Right cardiac atrium (tissue), 5 donors: ENCODE measurements around the gene DSEL. TPM values are rescaled to one million over a fixed set of nuclear protein-coding genes. Genes with fewer than 3 reads are reported as not detected.

Source experiments
- ATAC-seq, 2 donors: fragments of 200-7000 bp; cut with Tn5 transposase; one replicate each; pipeline versions ENCODE4 v1.8.0 to v1.9.1; 2020; ENCODE audit warnings: moderate library complexity in 2 of 2, mild to moderate bottlenecking in 1 of 2
- DNase-seq, 3 donors: peaks; one replicate each; pipeline ENCODE4 v3.0.0-alpha.2; 2020
- H3K27ac ChIP-seq: one replicate; pipeline ENCODE4 v1.5.1; 2013; ENCODE audit warnings: mild to moderate bottlenecking, low read length, control low read depth, moderate library complexity
- H3K27me3 ChIP-seq: one replicate; pipeline ENCODE4 v1.6.1; 2013; ENCODE audit not compliant: control insufficient read depth, insufficient read depth
- H3K4me1 ChIP-seq: one replicate; pipeline ENCODE4 v1.6.1; 2013; ENCODE audit warnings: low read length; ENCODE audit not compliant: control insufficient read depth, insufficient read depth
- H3K4me3 ChIP-seq: one replicate; pipeline ENCODE4 v1.5.1; 2013; ENCODE audit warnings: low read length, control low read depth
- H3K9me3 ChIP-seq: one replicate; pipeline ENCODE4 v1.6.1; 2013; ENCODE audit warnings: low read length; ENCODE audit not compliant: control insufficient read depth
- WGBS: extraction: QIAGEN DNeasy Blood & Tissue Kit; methylation state at CpG from one replicate; pipeline ENCODE4 v1.1.7; 2013; 5-methylcytosine and 5-hydroxymethylcytosine counted together
- intact Hi-C, 4 donors: fragments of 100-400 bp; cut with DNase I; formaldehyde crosslinking; loops; one replicate each; pipeline versions ENCODE4 v1.11.0 to v1.14.0; 2022 to 2023
- polyA plus RNA-seq: library from polyadenylated mRNA; stranded (reverse); fragments of 200-250 nt; gene quantifications from one replicate; pipeline ENCODE4 v1.2.3, GENCODE V29; 2013
- total RNA-seq, 4 donors: library from RNA; stranded (reverse); fragmentation: NEBNext Ultra II Directional; extraction: Animal tissue kit (Norgen Biotek cat#: 25700); gene quantifications; one replicate each; pipeline ENCODE4 v1.2.1, GENCODE V29; 2021
- donor health status: healthy with polysubstance abuse.
- donor health status: DM: no; HTN: yes; CAD: no.
- donor health status: DM: no; HTN: no; CAD: no.
- donor health status: DM: no; HTN: yes; CAD: no; lungs with severe emphysema.
- donor health status: DM: yes; HTN: yes; CAD: no.

Gene DSEL
- total and polyA plus RNA-seq, 5 donors: 1.5 to 7.3 (median 4.4) TPM

GRCh38 chr18:67500522-67501205 lies 15.9 kb downstream of the DSEL start:
- no peak for ATAC-seq

DNA sequence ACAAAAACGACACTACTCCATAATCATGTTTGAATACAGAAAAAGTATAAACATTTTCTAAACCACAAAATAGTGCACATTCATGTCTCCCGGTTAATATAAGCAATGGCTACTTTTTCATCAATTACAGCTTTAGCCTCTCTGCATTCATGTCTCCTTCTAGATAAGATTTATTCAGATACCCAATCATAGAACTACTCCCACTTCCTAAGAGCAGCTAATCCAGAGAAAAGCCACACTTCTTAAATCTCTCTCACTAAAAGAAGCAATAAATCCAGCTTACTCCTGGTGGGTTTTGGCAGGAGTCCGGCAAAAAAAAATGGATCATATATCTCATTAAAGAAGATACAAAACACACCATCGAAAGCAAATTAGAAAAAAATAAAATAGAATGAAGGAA lies 20.1 kb downstream of the DSEL start:
- Histone ChIP-seq H3K27ac (no peak overlapping the region), H3K4me1 (no peaks in the 10 kb centered on the region), H3K27me3 (no peaks in the 10 kb centered on the region), H3K9me3 (no peaks in the 10 kb centered on the region), H3K4me3 (no peak overlapping the region)
- WGBS: 58% methylated on average over 4 of the region's 4 CpGs
- DNase-seq (no peak), ATAC-seq (no peak)
- intact Hi-C loops: no loop called here

More at GRCh38 chr18:67500522-67501205, 15.9 kb downstream of the DSEL start:
- WGBS: 66% methylated on average over 3 of the region's 3 CpGs
- H3K27me3 ChIP-seq: no peaks in the 10 kb centered on the region
- H3K27ac ChIP-seq: no peak overlapping the region
- H3K4me3 ChIP-seq: no peak overlapping the region
- no peaks in the 10 kb centered on the region for H3K9me3 ChIP-seq
- intact Hi-C loops: no loop called here
- DNase-seq: no peak
- no peaks in the 10 kb centered on the region for H3K4me1 ChIP-seq

- Histone ChIP-seq H3K4me1 (no peaks in the 10 kb centered on the region), H3K9me3 (no peaks in the 10 kb centered on the region), H3K4me3 (no peak overlapping the region), H3K27ac (no peak overlapping the region), H3K27me3 (no peaks in the 10 kb centered on the region)
- DNase-seq (no peak), ATAC-seq (no peak)
- intact Hi-C loops: loop anchor here in 1 of 4 donors (10.0 kb wide), 1 partner anchor 62 kb away; no protein-coding TSS in a partner anchor
These were observed 30.0 kb downstream of the DSEL start for GRCh38 chr18:67486534-67486933.

- Histone ChIP-seq H3K27me3 (no peaks in the 10 kb centered on the region), H3K27ac (no peak overlapping the region), H3K4me3 (no peak overlapping the region), H3K9me3 (no peaks in the 10 kb centered on the region), H3K4me1 (no peaks in the 10 kb centered on the region)
- no peak for DNase-seq
- intact Hi-C loops: loop anchor here in 1 of 4 donors (10.0 kb wide), 1 partner anchor 61 kb away; no protein-coding TSS in a partner anchor
- ATAC-seq: no peak
- WGBS: 88% methylated on average over 3 of the region's 3 CpGs
These were observed 30.9 kb downstream of the DSEL start for GRCh38 chr18:67485655-67486054.

DNA sequence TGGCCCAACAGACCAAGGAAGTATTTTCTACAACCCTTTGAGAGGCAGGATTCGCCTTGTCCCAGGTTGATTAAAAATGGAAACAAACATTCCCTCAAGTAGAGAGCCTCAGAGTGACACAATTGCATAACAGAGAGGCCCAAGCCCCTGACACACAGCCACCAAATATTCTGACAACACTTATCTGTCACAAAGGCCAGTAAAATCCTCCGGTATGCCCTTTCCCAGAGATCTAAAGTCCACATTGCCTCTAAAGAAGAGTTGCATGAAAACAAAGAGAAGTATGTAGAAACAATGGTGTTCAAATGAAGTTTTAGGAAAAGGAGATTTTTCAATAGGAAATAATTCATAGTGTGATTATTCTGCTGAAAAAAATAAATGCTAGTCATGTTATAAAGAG lies 32.1 kb downstream of the DSEL start:
- H3K4me3 ChIP-seq: no peak overlapping the region
- DNase-seq (no peak), ATAC-seq (no peak)
- H3K27ac ChIP-seq: no peak overlapping the region
- WGBS: 87% methylated on average over 2 of the region's 2 CpGs
- H3K9me3 ChIP-seq: no peaks in the 10 kb centered on the region
- H3K4me1 ChIP-seq: no peaks in the 10 kb centered on the region
- H3K27me3 ChIP-seq: no peaks in the 10 kb centered on the region
- intact Hi-C loops: loop anchor here in 1 of 4 donors (10.0 kb wide), 1 partner anchor 60 kb away; no protein-coding TSS in a partner anchor

GRCh38 chr18:67483952-67484351 lies 32.6 kb downstream of the DSEL start:
- H3K9me3 ChIP-seq: no peaks in the 10 kb centered on the region
- H3K4me3 ChIP-seq: no peak overlapping the region
- DNase-seq: no peak
- no peaks in the 10 kb centered on the region for H3K4me1 ChIP-seq
- H3K27ac ChIP-seq: no peak overlapping the region
- no peaks in the 10 kb centered on the region for H3K27me3 ChIP-seq
- intact Hi-C loops: loop anchor here in 1 of 4 donors (10.0 kb wide), 1 partner anchor 59 kb away; no protein-coding TSS in a partner anchor
- no peak for ATAC-seq
- WGBS: 89% methylated on average over 6 of the region's 6 CpGs

DNA sequence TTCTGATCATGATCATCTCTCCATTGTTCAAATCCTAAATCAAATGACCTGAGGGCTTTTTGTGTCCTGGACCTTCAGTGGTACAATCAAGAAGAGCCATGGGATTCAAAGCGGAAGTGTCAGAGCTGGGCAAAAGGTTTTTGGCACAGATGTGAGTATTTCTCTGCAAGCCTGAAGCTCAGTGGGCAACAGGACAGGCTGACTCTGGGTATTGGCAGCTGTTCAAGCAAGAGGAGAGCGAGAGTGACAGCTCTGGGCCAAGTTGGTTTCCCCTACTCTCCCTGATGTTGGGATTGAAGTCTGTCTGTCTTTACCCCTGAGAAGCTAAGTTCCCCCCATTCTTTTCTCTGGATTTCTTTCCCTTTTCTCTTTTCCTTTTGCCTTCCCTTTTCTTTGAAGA lies 33.3 kb downstream of the DSEL start:
- WGBS: 29% methylated on average over 2 of the region's 2 CpGs
- ATAC-seq: no peak
- DNase-seq: no peak
- Histone ChIP-seq H3K27me3 (no peaks in the 10 kb centered on the region), H3K27ac (no peak overlapping the region), H3K4me1 (no peaks in the 10 kb centered on the region), H3K9me3 (no peaks in the 10 kb centered on the region), H3K4me3 (no peak overlapping the region)
- intact Hi-C loops: loop anchor here in 1 of 4 donors (10.0 kb wide), 1 partner anchor 58 kb away; no protein-coding TSS in a partner anchor

GRCh38 chr18:67478249-67478648 lies 38.3 kb downstream of the DSEL start:
- no peak for DNase-seq
- intact Hi-C loops: no loop called here

GRCh38 chr18:67477522-67477921 lies 39.0 kb downstream of the DSEL start:
- intact Hi-C loops: no loop called here
- WGBS: 45% methylated on average over 2 of the region's 2 CpGs

More at GRCh38 chr18:67478249-67478648, 38.3 kb downstream of the DSEL start:
- H3K9me3 ChIP-seq: no peaks in the 10 kb centered on the region
- no peak overlapping the region for H3K27ac ChIP-seq
- H3K27me3 ChIP-seq: no peaks in the 10 kb centered on the region
- no peak for ATAC-seq
- H3K4me1 ChIP-seq: no peaks in the 10 kb centered on the region
- WGBS: 88% methylated on average over 3 of the region's 3 CpGs
- no peak overlapping the region for H3K4me3 ChIP-seq

DNA sequence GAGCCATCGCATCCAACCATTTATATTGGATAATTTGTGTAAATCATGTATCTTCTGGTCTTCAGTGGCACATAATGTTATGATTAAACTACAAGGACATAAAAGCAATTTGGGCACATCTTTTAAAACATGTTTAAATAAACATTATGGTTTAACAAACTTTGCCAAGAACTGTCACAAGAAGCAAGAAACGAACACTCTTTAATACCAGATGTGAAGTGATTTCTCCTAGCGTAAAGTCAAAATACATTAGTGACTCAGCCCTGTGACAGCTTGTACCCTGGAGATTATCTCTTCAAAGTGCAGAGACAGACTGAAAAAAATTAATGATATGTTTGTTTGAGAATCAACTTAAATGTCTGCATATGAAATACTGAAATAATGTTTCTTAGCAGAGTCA lies 39.9 kb downstream of the DSEL start:
- ATAC-seq (no peak), DNase-seq (no peak)
- 73% methylated on average over 3 of the region's 3 CpGs for WGBS
- no peaks in the 10 kb centered on the region for H3K27me3 ChIP-seq
- H3K4me1 ChIP-seq: no peaks in the 10 kb centered on the region
- H3K9me3 ChIP-seq: no peaks in the 10 kb centered on the region
- no peak overlapping the region for H3K27ac ChIP-seq
- H3K4me3 ChIP-seq: no peak overlapping the region
- intact Hi-C loops: no loop called here

More at GRCh38 chr18:67477522-67477921, 39.0 kb downstream of the DSEL start:
- DNase-seq (no peak), ATAC-seq (no peak)
- no peaks in the 10 kb centered on the region for H3K9me3 ChIP-seq
- no peaks in the 10 kb centered on the region for H3K27me3 ChIP-seq
- H3K4me1 ChIP-seq: no peaks in the 10 kb centered on the region
- no peak overlapping the region for H3K4me3 ChIP-seq
- no peak overlapping the region for H3K27ac ChIP-seq

DNA sequence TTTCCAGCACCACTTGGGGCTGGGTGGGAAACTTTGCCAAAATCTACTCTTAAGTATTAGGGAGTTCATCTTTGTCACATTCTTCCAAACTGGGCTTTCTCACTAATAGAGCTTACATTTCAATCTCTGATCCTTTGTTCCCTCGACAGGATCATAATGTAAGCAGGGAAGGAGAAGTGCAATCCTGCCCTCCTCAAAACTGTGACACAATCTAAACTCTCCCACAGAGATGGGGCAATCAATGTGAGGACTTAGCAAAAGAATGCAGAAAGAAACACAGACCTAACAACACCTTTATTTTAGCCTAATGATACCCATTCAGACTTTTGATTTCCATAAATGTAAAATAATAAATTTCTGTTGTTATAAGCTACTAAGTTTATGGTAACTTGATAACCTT lies 40.8 kb downstream of the DSEL start:
- H3K27me3 ChIP-seq: no peaks in the 10 kb centered on the region
- ATAC-seq (no peak), DNase-seq (no peak)
- H3K9me3 ChIP-seq: no peaks in the 10 kb centered on the region
- intact Hi-C loops: no loop called here
- WGBS: 29% methylated on average over 1 of the region's 1 CpG
- no peaks in the 10 kb centered on the region for H3K4me1 ChIP-seq
- H3K27ac ChIP-seq: no peak overlapping the region
- H3K4me3 ChIP-seq: no peak overlapping the region
